Cardiac fibroblast (primary cell): ENCODE results near the gene ANGEL1.

Source experiments
- DNase-seq, 2 donors: peaks; one replicate each; pipeline versions ENCODE4 v3.0.0 to v3.0.0-alpha.2; 2010; ENCODE audit warnings: low read depth in 2 of 2
- H3K4me3 ChIP-seq, 2 donors: replicated peaks in 1 of 2; 1 replicate in 1 of 2; 2 replicates in 1 of 2; pipeline ENCODE4 v1.5.1; 2011; ENCODE audit warnings: low read depth in 2 of 2, low read length in 2 of 2, mild to moderate bottlenecking in 2 of 2, moderate library complexity in 1 of 2
- CTCF ChIP-seq: IDR thresholded peaks from one replicate; pipeline ENCODE4 v1.5.1; 2011; ENCODE audit warnings: low read depth, mild to moderate bottlenecking, low read length, inconsistent platforms

ANGEL1 gene

GRCh38 chr14:76784881-76785280 lies 27.8 kb downstream of the ANGEL1 start:
- no peak overlapping the region for H3K4me3 ChIP-seq
- DNase-seq: peak; percentile 79 to 87
- TF ChIP-seq CTCF: peak; percentile 91

GRCh38 chr14:76784266-76784874 lies 28.3 kb downstream of the ANGEL1 start:
- DNase-seq: no peak
- no peak for TF ChIP-seq CTCF
- no peak overlapping the region for H3K4me3 ChIP-seq

DNA sequence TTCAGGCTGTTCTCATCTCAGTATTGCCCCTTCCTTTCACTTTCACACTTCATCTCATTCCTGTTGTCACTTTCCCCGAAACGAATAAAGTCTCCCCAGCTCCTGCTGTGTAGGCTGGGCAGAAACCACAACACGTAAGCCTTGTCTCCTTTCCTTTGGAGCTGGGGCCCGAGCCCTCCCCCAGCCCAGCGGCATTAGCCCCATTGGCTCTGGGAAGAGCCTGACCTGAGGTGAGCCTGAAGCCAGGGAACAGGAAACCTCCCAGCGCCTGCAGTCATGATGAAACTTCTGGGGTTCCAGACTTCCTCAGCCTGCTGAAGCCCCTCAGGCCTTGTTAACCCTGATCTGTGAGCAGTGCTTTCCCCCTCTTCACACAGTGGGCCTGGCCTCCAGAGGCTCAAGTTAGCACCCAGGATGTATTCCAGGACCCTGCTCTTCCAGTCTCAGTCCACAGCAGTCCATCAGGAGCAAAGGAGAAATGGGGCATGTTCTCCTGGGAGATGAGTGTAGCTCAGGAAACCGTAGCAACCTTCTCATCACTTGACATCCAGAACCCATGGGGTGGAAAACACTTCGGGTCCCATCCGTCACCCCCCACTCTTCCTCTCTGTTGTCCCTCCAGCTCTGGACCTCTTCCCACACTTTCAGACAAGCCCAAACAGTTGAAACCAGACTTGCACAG lies 29.7 kb downstream of the ANGEL1 start:
- DNase-seq: peak in 1 of 2 donors; percentile 53
- no peak overlapping the region for H3K4me3 ChIP-seq
- TF ChIP-seq CTCF: no peak

- TF ChIP-seq CTCF: no peak
- DNase-seq: no peak
These were observed 30.4 kb downstream of the ANGEL1 start for GRCh38 chr14:76782115-76782884.

GRCh38 chr14:76781648-76782051 lies 31.0 kb downstream of the ANGEL1 start:
- DNase-seq: no peak
- no peak for TF ChIP-seq CTCF
- no peak overlapping the region for H3K4me3 ChIP-seq

More at GRCh38 chr14:76782115-76782884, 30.4 kb downstream of the ANGEL1 start:
- no peak overlapping the region for H3K4me3 ChIP-seq

GRCh38 chr14:76780875-76781647 lies 31.6 kb downstream of the ANGEL1 start:
- DNase-seq: peak in 1 of 2 donors; percentile 51
- TF ChIP-seq CTCF: no peak

More at GRCh38 chr14:76780875-76781647, 31.6 kb downstream of the ANGEL1 start:
- H3K4me3 ChIP-seq: no peak overlapping the region
